GM12878 (cell line): Measurements from ENCODE around the gene NEGR1.

Source experiments
- EZH2 ChIP-seq: IDR thresholded peaks from 2 replicates; pipeline ENCODE4 v1.6.1; 2012; ENCODE audit warnings: low read depth, mild to moderate bottlenecking, control low read depth, inconsistent platforms, low read length, borderline replicate concordance; ENCODE audit not compliant: control insufficient read depth
- HDGF ChIP-seq: fragments of 450-650 bp; IDR thresholded peaks from 2 replicates; pipeline ENCODE4 v1.6.1; 2016; ENCODE audit warnings: antibody characterized with exemption
- POLR2A ChIP-seq: IDR thresholded peaks from 2 replicates; pipeline ENCODE4 v1.6.1; 2011; ENCODE audit warnings: low read depth, mild to moderate bottlenecking, low read length
- TARDBP ChIP-seq: IDR thresholded peaks from 2 replicates; pipeline ENCODE4 v1.6.1; 2016; ENCODE audit warnings: borderline replicate concordance
- TF ChIP-seq, protein P1 (sequence below), 3 experiments: IDR thresholded peaks in 2 of 3; conservative IDR thresholded peaks in 1 of 3; 2 replicates each; pipeline ENCODE4 v1.5.1; 2011; ENCODE audit warnings: low read depth in 3 of 3, low read length in 3 of 3, mild to moderate bottlenecking in 3 of 3, control low read depth in 2 of 3, moderate library complexity in 2 of 3, inconsistent platforms in 1 of 3, mixed read lengths in 1 of 3; ENCODE audit not compliant: control insufficient read depth in 2 of 3, insufficient read depth in 1 of 3; ENCODE audit errors: extremely low read depth in 1 of 3

DNA sequence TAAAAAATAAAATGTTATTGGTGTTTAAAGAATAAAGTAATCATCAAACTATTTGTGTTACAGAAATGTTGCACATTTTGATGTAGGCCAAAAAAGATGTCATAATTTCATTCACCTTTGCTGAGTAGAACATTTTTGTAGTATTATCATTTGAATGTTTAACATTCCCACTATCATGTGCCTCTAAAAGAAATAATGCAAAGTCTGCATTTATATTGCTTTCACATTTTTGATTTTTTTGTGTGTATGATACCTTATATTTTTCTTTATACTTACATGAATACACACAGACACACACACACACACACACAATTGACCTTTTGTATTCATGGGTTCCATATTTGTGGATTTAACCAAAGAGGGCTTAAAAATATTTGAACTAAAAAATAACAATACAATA lies 657.3 kb downstream of the NEGR1 start:
- TF ChIP-seq EZH2, result no peak
- TF ChIP-seq, protein P1, sequence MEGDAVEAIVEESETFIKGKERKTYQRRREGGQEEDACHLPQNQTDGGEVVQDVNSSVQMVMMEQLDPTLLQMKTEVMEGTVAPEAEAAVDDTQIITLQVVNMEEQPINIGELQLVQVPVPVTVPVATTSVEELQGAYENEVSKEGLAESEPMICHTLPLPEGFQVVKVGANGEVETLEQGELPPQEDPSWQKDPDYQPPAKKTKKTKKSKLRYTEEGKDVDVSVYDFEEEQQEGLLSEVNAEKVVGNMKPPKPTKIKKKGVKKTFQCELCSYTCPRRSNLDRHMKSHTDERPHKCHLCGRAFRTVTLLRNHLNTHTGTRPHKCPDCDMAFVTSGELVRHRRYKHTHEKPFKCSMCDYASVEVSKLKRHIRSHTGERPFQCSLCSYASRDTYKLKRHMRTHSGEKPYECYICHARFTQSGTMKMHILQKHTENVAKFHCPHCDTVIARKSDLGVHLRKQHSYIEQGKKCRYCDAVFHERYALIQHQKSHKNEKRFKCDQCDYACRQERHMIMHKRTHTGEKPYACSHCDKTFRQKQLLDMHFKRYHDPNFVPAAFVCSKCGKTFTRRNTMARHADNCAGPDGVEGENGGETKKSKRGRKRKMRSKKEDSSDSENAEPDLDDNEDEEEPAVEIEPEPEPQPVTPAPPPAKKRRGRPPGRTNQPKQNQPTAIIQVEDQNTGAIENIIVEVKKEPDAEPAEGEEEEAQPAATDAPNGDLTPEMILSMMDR (IDR thresholded peaks at IDR 0.05 in 2 of 3, conservative IDR thresholded peaks at IDR 0.05 in 1 of 3; ENCODE audit: control insufficient read depth in 2 of 3, extremely low read depth in 1 of 3, insufficient read depth in 1 of 3, low read depth in 3 of 3, low read length in 3 of 3), result no peak
- no peak for TF ChIP-seq POLR2A
- TF ChIP-seq TARDBP, result no peak
- TF ChIP-seq HDGF, result no peak
